Measurements from ENCODE around the gene MAP3K7. TPM values are rescaled to one million over a fixed set of nuclear protein-coding genes. Genes with fewer than 3 reads are reported as not detected.

Gene MAP3K7
- total and polyA plus RNA-seq, 2 of the 13 experiments (the other 11 are each of a cell fraction or from before 2014, with no cell fraction given): 24.1 to 24.4 TPM

GRCh38 chr6:90619221-90619620 lies 32.3 kb upstream of the MAP3K7 start:
- Histone ChIP-seq H4K20me1 (ENCODE audit: insufficient read depth, low read length) (no peaks in the 10 kb centered on the region), H3K4me3 (replicated peaks in 1 of 3; ENCODE audit: insufficient read depth in 1 of 3, low read depth in 2 of 3, low read length in 3 of 3) (no peak overlapping the region), H3K27me3 (ENCODE audit: control insufficient read depth in 1 of 2, insufficient read depth in 2 of 2, low read length in 2 of 2) (no peaks in the 10 kb centered on the region), H3K36me3 (replicated peaks in 1 of 2; ENCODE audit: control insufficient read depth in 1 of 2, insufficient read depth in 2 of 2, low read length in 2 of 2) (no peaks in the 10 kb centered on the region), H3K9ac (ENCODE audit: insufficient read depth, low read depth, low read length) (no peak overlapping the region), H3K9me3 (ENCODE audit: low read length) (no peaks in the 10 kb centered on the region), H3K4me2 (ENCODE audit: low read depth, low read length) (no peak overlapping the region), H2AFZ (ENCODE audit: low read length) (no peak overlapping the region), H3K79me2 (ENCODE audit: insufficient read depth, low read length) (no peaks in the 10 kb centered on the region), H3K27ac (ENCODE audit: extremely low read length, insufficient read depth, low read length) (no peak overlapping the region), H3K4me1 (ENCODE audit: insufficient read depth, low read length) (no peaks in the 10 kb centered on the region)
- no peak for TF ChIP-seq ZNF737 (CRISPR knock-in tag; IDR thresholded peaks at IDR 0.05; ENCODE audit: borderline replicate concordance)
- no peak for TF ChIP-seq NFIC (IDR thresholded peaks at IDR 0.05; ENCODE audit: low read length)
- TF ChIP-seq ZNF432 (CRISPR knock-in tag; IDR thresholded peaks at IDR 0.05; ENCODE audit: borderline replicate concordance): no peak
- TF ChIP-seq ZNF510 (CRISPR knock-in tag; IDR thresholded peaks at IDR 0.05; ENCODE audit: low read depth): no peak
- TF ChIP-seq ZNF761 (CRISPR knock-in tag; conservative IDR thresholded peaks at IDR 0.05): no peak
- no peak for TF ChIP-seq KDM6A (CRISPR knock-in tag; IDR thresholded peaks at IDR 0.05; ENCODE audit: low read depth)
- no peak for TF ChIP-seq NAIF1 (CRISPR knock-in tag; IDR thresholded peaks at IDR 0.05; ENCODE audit: borderline replicate concordance)
- TF ChIP-seq LBX2 (CRISPR knock-in tag; IDR thresholded peaks at IDR 0.05; ENCODE audit: borderline replicate concordance): no peak
- no peak for TF ChIP-seq ZFP41 (CRISPR knock-in tag; IDR thresholded peaks at IDR 0.05; ENCODE audit: borderline replicate concordance)
- no peak for TF ChIP-seq RBM39 (IDR thresholded peaks at IDR 0.05; ENCODE audit: low read depth, low read length, poor library complexity, severe bottlenecking)
- no peak for TF ChIP-seq BCLAF1 (IDR thresholded peaks at IDR 0.05)
- no peak for TF ChIP-seq HNRNPK (IDR thresholded peaks at IDR 0.05; ENCODE audit: low read depth, low read length, poor library complexity, severe bottlenecking)
- TF ChIP-seq ZNF776 (CRISPR knock-in tag; IDR thresholded peaks at IDR 0.05): no peak
- no peak for TF ChIP-seq ZNF75D (CRISPR knock-in tag; IDR thresholded peaks at IDR 0.05; ENCODE audit: borderline replicate concordance)
- no peak for TF ChIP-seq PBX3 (CRISPR knock-in tag; IDR thresholded peaks at IDR 0.05; ENCODE audit: borderline replicate concordance)
- POLR2A ChIA-PET: no interaction called here
- WGBS (ENCODE audit: low lambda C conversion rate): 3% methylated on average over 2 of the region's 2 CpGs
- no peak for FAIRE-seq
- in situ Hi-C loops (cut with HindIII; ENCODE audit: extremely low pct_ligation_motif_present, low pct_unique_long_range_greater_than_20kb): no loop called here
- ATAC-seq: no peak
- no TSS peak for BruUV-seq (replicated peaks)
- CTCF ChIA-PET (ENCODE audit: low intra/inter-chr PET ratio, low total read pairs): no interaction called here
- DNase-seq (ENCODE audit: low spot score): no peak
- intact Hi-C loops (cut with micrococcal nuclease; ENCODE audit: unreplicated experiment): no loop called here
